ENCODE measurements around the gene SLC2A14. TPM values are rescaled to one million over a fixed set of nuclear protein-coding genes. Genes with fewer than 3 reads are reported as not detected.
A peak's percentile ranks its signal among the peaks of the same experiment; 100 is the strongest.
"Not testable (repeated sequence)": the region's sequence is repeated elsewhere in the genome, so short reads cannot be mapped to it uniquely, and the experiment has no call there.

SLC2A14 gene
- total and polyA plus RNA-seq, 9 donors = 0.08 to 1.5 (median 0.24) TPM; not detected in 3

- H3K4me3 ChIP-seq (ENCODE audit: low read length) = no peak overlapping the region
- H3K27ac ChIP-seq (ENCODE audit: low read length) = no peak overlapping the region
- no peak for DNase-seq
- WGBS (ENCODE audit: insufficient coverage) = 61% methylated on average over 2 of the region's 4 CpGs
- no peaks in the 10 kb centered on the region for H3K36me3 ChIP-seq (ENCODE audit: control insufficient read depth, insufficient read depth, low read length)
- no peaks in the 10 kb centered on the region for H3K27me3 ChIP-seq (ENCODE audit: control insufficient read depth, insufficient read depth, low read length)
- no peaks in the 10 kb centered on the region for H3K4me1 ChIP-seq (ENCODE audit: control insufficient read depth, insufficient read depth, low read length)
- H3K9me3 ChIP-seq (replicated peaks; ENCODE audit: control insufficient read depth, low read depth, low read length) = no peaks in the 10 kb centered on the region
Measured at GRCh38 chr12:7801460-7801859, 71.3 kb downstream of the SLC2A14 start.

DNA sequence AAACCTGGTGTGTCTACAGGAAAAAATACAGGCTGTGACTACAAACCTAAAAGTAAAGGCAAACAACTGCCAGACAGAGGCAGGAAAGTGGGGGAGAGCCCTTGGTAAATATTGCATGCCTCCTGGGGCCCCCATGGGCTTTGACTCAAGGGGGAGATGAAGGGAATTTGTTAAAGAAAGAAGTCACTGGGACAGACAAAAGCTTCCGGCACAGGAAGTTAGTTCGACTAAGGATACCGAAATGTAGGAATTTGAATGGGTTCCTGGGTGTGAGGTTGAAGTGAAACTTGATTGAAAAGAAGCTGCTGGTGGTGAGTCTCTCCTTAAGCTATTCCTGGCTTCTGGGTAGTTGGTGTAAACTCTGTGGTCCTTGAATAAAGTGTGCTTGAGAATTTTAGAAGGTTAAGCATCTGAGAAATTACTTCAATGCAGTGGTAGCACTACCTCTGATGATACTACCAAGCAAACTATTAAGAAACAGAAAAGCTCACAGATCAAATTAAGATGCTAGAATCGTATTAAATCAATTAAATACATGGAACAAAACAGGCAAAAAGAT, 73.9 kb downstream of the SLC2A14 start:
- H3K27me3 ChIP-seq (ENCODE audit: control insufficient read depth, insufficient read depth, low read length); H3K36me3 ChIP-seq (ENCODE audit: control insufficient read depth, insufficient read depth, low read length); DNase-seq; H3K4me3 ChIP-seq (ENCODE audit: low read length); H3K27ac ChIP-seq (ENCODE audit: low read length); H3K4me1 ChIP-seq (ENCODE audit: control insufficient read depth, insufficient read depth, low read length); H3K9me3 ChIP-seq (replicated peaks; ENCODE audit: control insufficient read depth, low read depth, low read length): not testable (repeated sequence)
- WGBS (ENCODE audit: insufficient coverage) = no CpG with 5 or more reads among the region's 4 CpGs

GRCh38 chr12:7797698-7798398, 74.9 kb downstream of the SLC2A14 start:
- DNase-seq = no peak

GRCh38 chr12:7797269-7797668, 75.4 kb downstream of the SLC2A14 start:
- not testable (repeated sequence) for DNase-seq; H3K27me3 ChIP-seq (ENCODE audit: control insufficient read depth, insufficient read depth, low read length); H3K27ac ChIP-seq (ENCODE audit: low read length); H3K4me1 ChIP-seq (ENCODE audit: control insufficient read depth, insufficient read depth, low read length); H3K36me3 ChIP-seq (ENCODE audit: control insufficient read depth, insufficient read depth, low read length); H3K9me3 ChIP-seq (replicated peaks; ENCODE audit: control insufficient read depth, low read depth, low read length); H3K4me3 ChIP-seq (ENCODE audit: low read length)
- WGBS (ENCODE audit: insufficient coverage) = 93% methylated on average over 3 of the region's 7 CpGs

More at GRCh38 chr12:7797698-7798398, 74.9 kb downstream of the SLC2A14 start:
- 84% methylated on average over 5 of the region's 12 CpGs for WGBS (ENCODE audit: insufficient coverage)
- Histone ChIP-seq H3K36me3 (ENCODE audit: control insufficient read depth, insufficient read depth, low read length) (no peaks in the 10 kb centered on the region), H3K9me3 (replicated peaks; ENCODE audit: control insufficient read depth, low read depth, low read length) (no peaks in the 10 kb centered on the region), H3K27me3 (ENCODE audit: control insufficient read depth, insufficient read depth, low read length) (no peaks in the 10 kb centered on the region), H3K27ac (ENCODE audit: low read length) (no peak overlapping the region), H3K4me1 (ENCODE audit: control insufficient read depth, insufficient read depth, low read length) (no peaks in the 10 kb centered on the region), H3K4me3 (ENCODE audit: low read length) (no peak overlapping the region)

DNA sequence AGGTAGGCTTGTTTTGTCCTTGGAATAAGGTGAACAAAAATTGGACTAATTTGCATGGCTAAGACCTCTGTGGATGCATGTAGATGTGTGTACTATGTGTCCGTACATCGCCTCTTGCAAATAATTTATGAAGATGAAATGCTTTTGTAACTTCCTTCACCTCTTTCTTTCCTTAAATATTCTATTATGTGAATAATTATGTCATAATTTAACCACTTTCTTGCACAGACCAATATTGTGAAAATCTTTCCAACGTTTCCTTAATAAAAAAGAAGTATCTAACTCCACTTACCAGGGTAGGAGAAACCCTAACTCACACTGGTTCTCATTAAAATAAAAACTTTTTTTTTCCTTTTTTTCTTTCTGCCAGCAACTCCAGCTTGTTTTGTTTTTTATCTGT, 79.5 kb downstream of the SLC2A14 start:
- DNase-seq = no peak
- no peak overlapping the region for H3K27ac ChIP-seq (ENCODE audit: low read length)
- H3K4me1 ChIP-seq (ENCODE audit: control insufficient read depth, insufficient read depth, low read length) = no peaks in the 10 kb centered on the region
- no peaks in the 10 kb centered on the region for H3K9me3 ChIP-seq (replicated peaks; ENCODE audit: control insufficient read depth, low read depth, low read length)
- no CpG with 5 or more reads among the region's 3 CpGs for WGBS (ENCODE audit: insufficient coverage)
- H3K36me3 ChIP-seq (ENCODE audit: control insufficient read depth, insufficient read depth, low read length) = no peaks in the 10 kb centered on the region
- peaks cover 3% of the 10 kb centered on the region for H3K27me3 ChIP-seq (ENCODE audit: control insufficient read depth, insufficient read depth, low read length)
- H3K4me3 ChIP-seq (ENCODE audit: low read length) = no peak overlapping the region

- not testable (repeated sequence) for H3K4me3 ChIP-seq (ENCODE audit: low read length); H3K9me3 ChIP-seq (replicated peaks; ENCODE audit: control insufficient read depth, low read depth, low read length); H3K36me3 ChIP-seq (ENCODE audit: control insufficient read depth, insufficient read depth, low read length); DNase-seq; H3K27ac ChIP-seq (ENCODE audit: low read length); H3K4me1 ChIP-seq (ENCODE audit: control insufficient read depth, insufficient read depth, low read length)
- WGBS (ENCODE audit: insufficient coverage) = no CpG with 5 or more reads among the region's 13 CpGs
- peaks cover 14% of the 10 kb centered on the region for H3K27me3 ChIP-seq (ENCODE audit: control insufficient read depth, insufficient read depth, low read length)
Measured at GRCh38 chr12:7788884-7789528, 83.7 kb downstream of the SLC2A14 start, which contains the start of gene NANOG. TSS of gene NANOG (plus strand) at chr12:7789402. CDS start at chr12:7789615, 213 bp downstream.

DNA sequence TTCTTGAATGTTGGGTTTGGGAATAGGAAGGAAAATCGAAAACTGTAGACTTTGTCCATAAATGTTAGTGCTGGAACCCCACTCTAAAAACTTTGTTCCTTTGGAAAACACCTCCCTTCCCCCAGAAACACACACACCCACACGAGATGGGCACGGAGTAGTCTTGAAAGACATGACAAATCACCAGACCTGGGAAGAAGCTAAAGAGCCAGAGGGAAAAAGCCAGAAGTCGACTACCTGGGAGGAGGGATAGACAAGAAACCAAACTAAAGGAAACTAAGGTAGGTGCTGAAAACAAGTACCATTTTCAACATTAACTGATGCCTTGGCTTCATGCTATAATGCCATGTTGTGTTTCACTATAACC, 84.4 kb downstream of the SLC2A14 start:
- H3K4me3 ChIP-seq (ENCODE audit: low read length) = no peak overlapping the region
- no peak for DNase-seq
- peaks cover 14% of the 10 kb centered on the region for H3K27me3 ChIP-seq (ENCODE audit: control insufficient read depth, insufficient read depth, low read length)
- no peak overlapping the region for H3K27ac ChIP-seq (ENCODE audit: low read length)
- H3K4me1 ChIP-seq (ENCODE audit: control insufficient read depth, insufficient read depth, low read length) = no peaks in the 10 kb centered on the region
- no peaks in the 10 kb centered on the region for H3K36me3 ChIP-seq (ENCODE audit: control insufficient read depth, insufficient read depth, low read length)
- no peaks in the 10 kb centered on the region for H3K9me3 ChIP-seq (replicated peaks; ENCODE audit: control insufficient read depth, low read depth, low read length)
- WGBS (ENCODE audit: insufficient coverage) = no CpG with 5 or more reads among the region's 4 CpGs

DNA sequence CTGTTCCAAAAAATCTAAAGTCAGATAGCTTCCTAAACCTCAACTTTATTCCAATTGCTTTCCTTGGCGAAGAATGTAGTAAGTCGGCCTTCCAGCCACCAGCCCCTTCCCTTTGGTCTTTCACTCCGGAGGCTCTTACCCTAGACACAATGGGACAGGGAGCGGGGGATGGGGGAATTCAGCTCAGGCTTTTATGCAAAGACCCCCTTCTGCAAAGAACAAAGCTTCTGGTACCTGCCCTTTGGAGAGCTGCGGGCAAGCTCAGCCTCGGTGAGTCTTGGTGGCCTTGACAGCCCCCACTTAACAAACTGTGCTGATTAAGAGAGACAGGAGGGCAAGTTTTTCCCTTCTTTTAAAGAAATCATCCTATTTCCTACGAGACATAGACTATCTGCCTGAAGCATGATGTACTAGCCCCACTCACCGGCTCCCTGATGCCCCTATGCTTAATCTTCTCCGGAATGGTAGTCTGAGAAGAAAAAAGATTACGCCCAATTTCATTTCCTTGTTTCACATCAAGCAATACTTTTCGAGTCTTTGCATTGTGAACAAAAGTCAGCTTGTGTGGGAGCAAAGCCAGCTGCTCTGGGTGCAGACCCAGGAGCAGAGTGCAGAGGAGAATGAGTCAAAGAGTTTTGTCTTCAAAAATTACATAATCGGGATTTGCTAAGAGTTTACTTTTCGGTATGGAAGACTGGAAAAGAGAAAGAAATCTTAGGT, 85.0 kb downstream of the SLC2A14 start:
- Histone ChIP-seq H3K9me3 (replicated peaks; ENCODE audit: control insufficient read depth, low read depth, low read length) (no peaks in the 10 kb centered on the region), H3K27ac (ENCODE audit: low read length) (no peak overlapping the region), H3K36me3 (ENCODE audit: control insufficient read depth, insufficient read depth, low read length) (no peaks in the 10 kb centered on the region), H3K4me3 (ENCODE audit: low read length) (no peak overlapping the region), H3K4me1 (ENCODE audit: control insufficient read depth, insufficient read depth, low read length) (no peaks in the 10 kb centered on the region), H3K27me3 (ENCODE audit: control insufficient read depth, insufficient read depth, low read length) (peaks cover 14% of the 10 kb centered on the region)
- WGBS (ENCODE audit: insufficient coverage) = 30% methylated on average over 2 of the region's 13 CpGs
- peak; percentile 5 for DNase-seq

- no peak for DNase-seq
- H3K27me3 ChIP-seq (ENCODE audit: control insufficient read depth, insufficient read depth, low read length) = peaks cover 14% of the 10 kb centered on the region
- H3K36me3 ChIP-seq (ENCODE audit: control insufficient read depth, insufficient read depth, low read length) = no peaks in the 10 kb centered on the region
- no peak overlapping the region for H3K4me3 ChIP-seq (ENCODE audit: low read length)
- no peak overlapping the region for H3K27ac ChIP-seq (ENCODE audit: low read length)
- no peaks in the 10 kb centered on the region for H3K9me3 ChIP-seq (replicated peaks; ENCODE audit: control insufficient read depth, low read depth, low read length)
- H3K4me1 ChIP-seq (ENCODE audit: control insufficient read depth, insufficient read depth, low read length) = no peaks in the 10 kb centered on the region
- no CpG with 5 or more reads among the region's 2 CpGs for WGBS (ENCODE audit: insufficient coverage)
Measured at GRCh38 chr12:7784701-7785100, 88.0 kb downstream of the SLC2A14 start.

DNA sequence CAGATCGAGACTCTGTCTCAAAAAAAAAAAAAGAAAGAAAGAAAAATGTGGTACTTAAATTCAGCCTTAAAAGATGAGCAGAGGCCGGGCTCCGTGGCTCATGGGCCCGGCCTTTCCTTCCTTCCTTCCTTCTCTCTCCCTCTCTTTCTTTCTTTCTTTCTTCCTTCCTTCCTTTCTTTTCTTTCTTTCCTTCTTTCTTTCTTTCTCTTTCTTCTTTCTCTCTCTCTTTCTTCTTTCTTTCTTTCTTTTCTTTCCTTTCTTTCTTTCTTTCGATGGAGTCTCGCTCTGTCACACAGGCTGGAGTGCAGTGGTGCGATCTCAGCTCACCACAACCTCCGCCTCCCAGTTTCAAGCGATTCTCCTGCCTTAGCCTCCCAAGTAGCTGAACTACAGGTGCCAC, 89.3 kb downstream of the SLC2A14 start:
- WGBS (ENCODE audit: insufficient coverage) = 91% methylated on average over 5 of the region's 9 CpGs
- not testable (repeated sequence) for H3K36me3 ChIP-seq (ENCODE audit: control insufficient read depth, insufficient read depth, low read length); H3K9me3 ChIP-seq (replicated peaks; ENCODE audit: control insufficient read depth, low read depth, low read length); H3K27ac ChIP-seq (ENCODE audit: low read length); H3K4me3 ChIP-seq (ENCODE audit: low read length); DNase-seq; H3K4me1 ChIP-seq (ENCODE audit: control insufficient read depth, insufficient read depth, low read length)
- peaks cover 12% of the 10 kb centered on the region for H3K27me3 ChIP-seq (ENCODE audit: control insufficient read depth, insufficient read depth, low read length)

All from muscle of leg (tissue), 11 donors.